Measurements from ENCODE around the gene IQGAP1. TPM values are rescaled to one million over a fixed set of nuclear protein-coding genes. Genes with fewer than 3 reads are reported as not detected.

The IQGAP1 gene
- total RNA-seq, 6 experiments from 2014 or later, result 12.2 to 43.7 (median 26.3) TPM

- no peaks in the 10 kb centered on the region for H3K36me3 ChIP-seq
- H3K4me1 ChIP-seq, result peaks cover 0 to 14% (median 0%) of the 10 kb centered on the region in 4 donors
- H3K27me3 ChIP-seq, result no peaks in the 10 kb centered on the region
- WGBS (ENCODE audit: insufficient coverage, low coverage, low lambda C conversion rate, missing lambda C conversion rate), result 71% methylated on average over 4 of the region's 4 CpGs
- DNase-seq (no peak), ATAC-seq (no peak)
- H3K27ac ChIP-seq, result no peak overlapping the region
- H3K4me3 ChIP-seq, result no peak overlapping the region
- H3K9me3 ChIP-seq, result no peaks in the 10 kb centered on the region
- intact Hi-C loops (cut with DNase I), result no loop called here
- no peak for TF ChIP-seq POLR2A (IDR thresholded peaks at IDR 0.05)
- TF ChIP-seq CTCF (IDR thresholded peaks at IDR 0.05), result no peak
Measured at GRCh38 chr15:90418627-90419026, 30.6 kb downstream of the IQGAP1 start.

DNA sequence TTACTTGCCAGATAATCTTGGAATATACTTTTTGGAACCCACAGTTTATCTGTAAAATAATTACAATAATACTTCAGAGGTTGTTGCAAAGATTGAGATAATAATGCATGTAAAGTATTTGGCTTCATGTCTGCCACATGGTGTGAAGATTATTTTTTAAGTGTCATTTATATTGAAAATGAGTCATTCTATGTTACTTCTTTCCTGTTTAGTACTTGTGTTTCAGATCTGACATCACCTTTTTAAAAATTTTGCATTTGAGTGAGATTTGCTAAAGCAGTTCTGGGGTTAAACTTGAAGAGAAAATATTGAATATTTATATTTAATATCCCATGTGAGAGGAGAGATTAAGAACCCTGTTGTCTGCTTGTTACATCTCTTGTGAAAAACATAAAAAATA lies 31.2 kb downstream of the IQGAP1 start:
- H3K27me3 ChIP-seq, result no peaks in the 10 kb centered on the region
- ATAC-seq, result no peak
- no peak for DNase-seq
- H3K27ac ChIP-seq, result no peak overlapping the region
- intact Hi-C loops (cut with DNase I), result no loop called here
- no peak overlapping the region for H3K4me3 ChIP-seq
- TF ChIP-seq POLR2A (IDR thresholded peaks at IDR 0.05), result no peak
- no peak for TF ChIP-seq CTCF (IDR thresholded peaks at IDR 0.05)
- no peaks in the 10 kb centered on the region for H3K36me3 ChIP-seq
- H3K4me1 ChIP-seq, result peaks cover 0 to 14% (median 0%) of the 10 kb centered on the region in 4 donors
- H3K9me3 ChIP-seq, result no peaks in the 10 kb centered on the region

- ATAC-seq (no peak), DNase-seq (no peak)
- TF ChIP-seq POLR2A (IDR thresholded peaks at IDR 0.05) (no peak), CTCF (IDR thresholded peaks at IDR 0.05) (no peak)
- WGBS (ENCODE audit: insufficient coverage, low coverage, low lambda C conversion rate, missing lambda C conversion rate), result 62% methylated on average over 5 of the region's 6 CpGs
- no peaks in the 10 kb centered on the region for H3K9me3 ChIP-seq
- H3K27me3 ChIP-seq, result no peaks in the 10 kb centered on the region
- H3K4me3 ChIP-seq, result no peak overlapping the region
- peaks cover 0 to 14% (median 0%) of the 10 kb centered on the region in 4 donors for H3K4me1 ChIP-seq
- H3K27ac ChIP-seq, result no peak overlapping the region
- intact Hi-C loops (cut with DNase I), result no loop called here
- H3K36me3 ChIP-seq, result no peaks in the 10 kb centered on the region
Measured at GRCh38 chr15:90419738-90420406, 31.8 kb downstream of the IQGAP1 start.

DNA sequence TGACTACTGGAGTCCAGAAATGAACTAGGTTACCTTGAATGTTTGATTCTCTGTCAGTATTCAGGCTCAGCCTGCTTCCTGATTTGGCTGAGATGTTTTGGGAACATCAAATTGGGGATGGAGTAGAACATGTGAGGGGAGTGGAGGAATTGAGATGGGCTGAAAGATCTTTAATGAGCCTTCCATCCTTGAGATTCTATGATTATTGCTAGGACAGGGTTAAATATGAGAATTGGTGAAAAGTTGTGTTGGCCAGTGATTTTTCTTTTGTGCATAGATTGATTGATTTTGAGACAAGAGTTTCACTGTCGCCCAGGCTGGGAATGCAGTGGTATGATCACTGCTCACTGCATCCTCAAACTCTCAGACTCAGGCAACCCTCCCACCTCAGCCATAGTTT lies 32.4 kb downstream of the IQGAP1 start:
- Histone ChIP-seq H3K27ac (no peak overlapping the region), H3K36me3 (no peaks in the 10 kb centered on the region), H3K4me3 (no peak overlapping the region), H3K4me1 (peaks cover 0 to 14% (median 0%) of the 10 kb centered on the region in 4 donors), H3K9me3 (no peaks in the 10 kb centered on the region), H3K27me3 (no peaks in the 10 kb centered on the region)
- no CpG with 5 or more reads among the region's 1 CpG for WGBS (ENCODE audit: insufficient coverage, low coverage, low lambda C conversion rate, missing lambda C conversion rate)
- no peak for DNase-seq
- no peak for TF ChIP-seq POLR2A (IDR thresholded peaks at IDR 0.05)
- TF ChIP-seq CTCF (IDR thresholded peaks at IDR 0.05), result no peak
- intact Hi-C loops (cut with DNase I), result no loop called here
- no peak for ATAC-seq
